Measurements from ENCODE around the gene SETX. TPM values are rescaled to one million over a fixed set of nuclear protein-coding genes. Genes with fewer than 3 reads are reported as not detected.
"Not testable (repeated sequence)": the region's sequence is repeated elsewhere in the genome, so short reads cannot be mapped to it uniquely, and the experiment has no call there.

The SETX gene
- total RNA-seq, 3 donors from 2014 or later, result 56.2 to 83.6 (median 80.3) TPM

GRCh38 chr9:132390966-132391365 is 36.2 kb upstream of the SETX start:
- TF ChIP-seq POLR2A (IDR thresholded peaks at IDR 0.05) (no peak), POLR2AphosphoS5 (IDR thresholded peaks at IDR 0.05) (no peak), CTCF (IDR thresholded peaks at IDR 0.05) (no peak)
- no peak for DNase-seq (ENCODE audit: low spot score in 2 of 2)
- intact Hi-C loops (cut with DNase I; ENCODE audit: low total_unique reads), result no loop called here
- Histone ChIP-seq H3K27me3 (no peaks in the 10 kb centered on the region), H3K4me1 (no peaks in the 10 kb centered on the region), H3K4me3 (no peak overlapping the region), H3K27ac (no peak overlapping the region), H3K9me3 (no peaks in the 10 kb centered on the region), H3K36me3 (peaks cover 7% of the 10 kb centered on the region)

GRCh38 chr9:132387133-132387532 is 32.3 kb upstream of the SETX start:
- Histone ChIP-seq H3K9me3 (no peaks in the 10 kb centered on the region), H3K4me1 (no peaks in the 10 kb centered on the region), H3K27ac (no peak overlapping the region), H3K36me3 (peaks cover 8% of the 10 kb centered on the region), H3K4me3 (no peak overlapping the region), H3K27me3 (no peaks in the 10 kb centered on the region)
- DNase-seq (ENCODE audit: low spot score in 2 of 2), result no peak
- TF ChIP-seq CTCF (IDR thresholded peaks at IDR 0.05), result no peak
- TF ChIP-seq POLR2A (IDR thresholded peaks at IDR 0.05), result no peak
- TF ChIP-seq POLR2AphosphoS5 (IDR thresholded peaks at IDR 0.05), result no peak
- intact Hi-C loops (cut with DNase I; ENCODE audit: low total_unique reads), result no loop called here

GRCh38 chr9:132384376-132384775 is 29.6 kb upstream of the SETX start:
- H3K4me1 ChIP-seq, result no peaks in the 10 kb centered on the region
- no peak overlapping the region for H3K4me3 ChIP-seq
- intact Hi-C loops (cut with DNase I; ENCODE audit: low total_unique reads), result no loop called here
- no peak for DNase-seq (ENCODE audit: low spot score in 2 of 2)
- no peaks in the 10 kb centered on the region for H3K9me3 ChIP-seq
- no peaks in the 10 kb centered on the region for H3K27me3 ChIP-seq
- H3K36me3 ChIP-seq, result peaks cover 8% of the 10 kb centered on the region
- no peak overlapping the region for H3K27ac ChIP-seq
- TF ChIP-seq POLR2AphosphoS5 (IDR thresholded peaks at IDR 0.05), result no peak

- Histone ChIP-seq H3K27ac (no peak overlapping the region), H3K27me3 (no peaks in the 10 kb centered on the region), H3K4me1 (no peaks in the 10 kb centered on the region), H3K36me3 (peaks cover 8% of the 10 kb centered on the region), H3K9me3 (no peaks in the 10 kb centered on the region), H3K4me3 (no peak overlapping the region)
- intact Hi-C loops (cut with DNase I; ENCODE audit: low total_unique reads), result no loop called here
- TF ChIP-seq POLR2AphosphoS5 (IDR thresholded peaks at IDR 0.05), result no peak
- no peak for TF ChIP-seq CTCF (IDR thresholded peaks at IDR 0.05)
- TF ChIP-seq POLR2A (IDR thresholded peaks at IDR 0.05), result no peak
- DNase-seq (ENCODE audit: low spot score in 2 of 2), result no peak
Measured at GRCh38 chr9:132383462-132383883, 28.7 kb upstream of the SETX start.

- intact Hi-C loops (cut with DNase I; ENCODE audit: low total_unique reads), result no loop called here
- H3K27ac ChIP-seq, result no peak overlapping the region
- DNase-seq (ENCODE audit: low spot score in 2 of 2), result no peak
Measured at GRCh38 chr9:132381966-132382541, 27.3 kb upstream of the SETX start.

GRCh38 chr9:132378416-132378815 is 23.6 kb upstream of the SETX start:
- DNase-seq (ENCODE audit: low spot score in 2 of 2); H3K36me3 ChIP-seq; H3K27me3 ChIP-seq; H3K4me3 ChIP-seq; H3K4me1 ChIP-seq; intact Hi-C loops (cut with DNase I; ENCODE audit: low total_unique reads); H3K27ac ChIP-seq; H3K9me3 ChIP-seq: not testable (repeated sequence)

More at GRCh38 chr9:132381966-132382541, 27.3 kb upstream of the SETX start:
- peaks cover 3% of the 10 kb centered on the region for H3K36me3 ChIP-seq
- no peaks in the 10 kb centered on the region for H3K27me3 ChIP-seq
- H3K9me3 ChIP-seq, result no peaks in the 10 kb centered on the region
- no peaks in the 10 kb centered on the region for H3K4me1 ChIP-seq
- no peak for TF ChIP-seq POLR2A (IDR thresholded peaks at IDR 0.05)
- no peak for TF ChIP-seq POLR2AphosphoS5 (IDR thresholded peaks at IDR 0.05)
- TF ChIP-seq CTCF (IDR thresholded peaks at IDR 0.05), result no peak
- no peak overlapping the region for H3K4me3 ChIP-seq

- H3K27ac ChIP-seq; intact Hi-C loops (cut with DNase I; ENCODE audit: low total_unique reads); H3K36me3 ChIP-seq; H3K4me1 ChIP-seq; H3K27me3 ChIP-seq; H3K9me3 ChIP-seq; DNase-seq (ENCODE audit: low spot score in 2 of 2); H3K4me3 ChIP-seq: not testable (repeated sequence)
Measured at GRCh38 chr9:132377769-132378168, 23.0 kb upstream of the SETX start.

Measured in breast epithelium (tissue), 4 donors.